ENCODE measurements around the gene PHKA2. TPM values are rescaled to one million over a fixed set of nuclear protein-coding genes. Genes with fewer than 3 reads are reported as not detected.

Gene PHKA2
- total RNA-seq, 5 donors from 2014 or later (not counting 1 experiment from before 2014, with no cell fraction given): 35.0 to 46.0 (median 44.0) TPM

DNA sequence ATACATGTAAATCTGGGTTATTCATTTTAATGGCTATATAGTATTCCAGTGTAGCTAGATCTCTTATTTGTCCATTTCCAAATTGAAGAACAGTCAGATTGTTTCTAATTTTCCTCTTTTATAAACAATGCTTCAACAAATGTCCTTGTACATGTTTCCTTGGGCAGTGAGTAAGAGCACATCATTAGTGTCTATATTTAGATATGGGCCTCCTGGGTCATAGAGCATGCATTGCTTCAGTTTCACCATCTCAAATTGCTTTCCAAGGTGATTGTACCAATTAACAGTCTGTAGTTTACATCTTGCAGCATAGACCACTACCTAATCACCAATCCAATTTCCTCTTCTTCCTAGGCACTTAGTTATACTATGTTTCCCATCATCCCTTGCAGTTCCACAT is 13.4 kb downstream of the PHKA2 start:
- Mint-ChIP-seq H3K4me3 (no peak overlapping the region), H3K27ac (no peak overlapping the region), H3K4me1 (peaks cover 0 to 8% (median 4%) of the 10 kb centered on the region in 3 donors), H3K27me3 (peaks cover 0 to 1% of the 10 kb centered on the region in 2 donors), H3K36me3 (peaks cover 9% of the 10 kb centered on the region), H3K9me3 (no peaks in the 10 kb centered on the region)
- no peak for ATAC-seq (replicated peaks in 1 of 4)
- Histone ChIP-seq H3K4me3 (ENCODE audit: control insufficient read depth in 1 of 2, extremely low read depth in 1 of 2, low read length in 1 of 2) (no peak overlapping the region), H3K9me3 (no peaks in the 10 kb centered on the region), H3K36me3 (ENCODE audit: control insufficient read depth in 2 of 2, extremely low read depth in 1 of 2, insufficient read depth in 1 of 2, low read length in 1 of 2) (no peaks in the 10 kb centered on the region), H3K27ac (ENCODE audit: low read length) (no peak overlapping the region), H3K27me3 (replicated peaks in 1 of 2; ENCODE audit: control insufficient read depth in 2 of 2, extremely low read depth in 1 of 2, insufficient read depth in 2 of 2, low read length in 1 of 2) (no peaks in the 10 kb centered on the region), H3K4me1 (ENCODE audit: control insufficient read depth in 1 of 2, extremely low read depth in 1 of 2, insufficient read depth in 2 of 2, low read length in 2 of 2) (no peaks in the 10 kb centered on the region)
- CTCF ChIA-PET: no interaction called here
- POLR2A ChIA-PET: interaction anchor here in 1 of 2 donors (0.6 kb wide), 1 partner anchor 294 kb away, joined by 4 read pairs; no protein-coding TSS in a partner anchor
- no peak for DNase-seq

GRCh38 chrX:18966624-18967023 is 17.3 kb downstream of the PHKA2 start:
- H3K27ac Mint-ChIP-seq: no peak overlapping the region
- CTCF ChIA-PET: no interaction called here
- Histone ChIP-seq H3K36me3 (ENCODE audit: control insufficient read depth in 2 of 2, extremely low read depth in 1 of 2, insufficient read depth in 1 of 2, low read length in 1 of 2) (no peaks in the 10 kb centered on the region), H3K27me3 (replicated peaks in 1 of 2; ENCODE audit: control insufficient read depth in 2 of 2, extremely low read depth in 1 of 2, insufficient read depth in 2 of 2, low read length in 1 of 2) (no peaks in the 10 kb centered on the region), H3K4me3 (ENCODE audit: control insufficient read depth in 1 of 2, extremely low read depth in 1 of 2, low read length in 1 of 2) (no peak overlapping the region), H3K27ac (ENCODE audit: low read length) (no peak overlapping the region), H3K9me3 (no peaks in the 10 kb centered on the region), H3K4me1 (ENCODE audit: control insufficient read depth in 1 of 2, extremely low read depth in 1 of 2, insufficient read depth in 2 of 2, low read length in 2 of 2) (no peaks in the 10 kb centered on the region)
- H3K4me3 Mint-ChIP-seq: no peak overlapping the region
- no peak for DNase-seq
- peaks cover 20 to 22% (median 21%) of the 10 kb centered on the region in 3 donors for H3K4me1 Mint-ChIP-seq
- H3K36me3 Mint-ChIP-seq: peaks cover 3% of the 10 kb centered on the region
- H3K27me3 Mint-ChIP-seq: no peaks in the 10 kb centered on the region
- no peaks in the 10 kb centered on the region for H3K9me3 Mint-ChIP-seq
- WGBS (ENCODE audit: insufficient coverage): 95% methylated on average over 3 of the region's 5 CpGs
- ATAC-seq (replicated peaks in 1 of 4): no peak
- POLR2A ChIA-PET: interaction anchor here in 1 of 2 donors (0.6 kb wide), 1 partner anchor 1451 kb away, joined by 3 read pairs; no protein-coding TSS in a partner anchor

GRCh38 chrX:18964901-18965300 is 19.0 kb downstream of the PHKA2 start:
- Mint-ChIP-seq H3K9me3 (no peaks in the 10 kb centered on the region), H3K36me3 (no peaks in the 10 kb centered on the region), H3K27ac (no peak overlapping the region), H3K4me1 (peaks cover 29% of the 10 kb centered on the region in 3 donors), H3K4me3 (no peak overlapping the region), H3K27me3 (no peaks in the 10 kb centered on the region)
- Histone ChIP-seq H3K27me3 (replicated peaks in 1 of 2; ENCODE audit: control insufficient read depth in 2 of 2, extremely low read depth in 1 of 2, insufficient read depth in 2 of 2, low read length in 1 of 2) (no peaks in the 10 kb centered on the region), H3K36me3 (ENCODE audit: control insufficient read depth in 2 of 2, extremely low read depth in 1 of 2, insufficient read depth in 1 of 2, low read length in 1 of 2) (no peaks in the 10 kb centered on the region), H3K4me1 (ENCODE audit: control insufficient read depth in 1 of 2, extremely low read depth in 1 of 2, insufficient read depth in 2 of 2, low read length in 2 of 2) (no peaks in the 10 kb centered on the region), H3K27ac (ENCODE audit: low read length) (no peak overlapping the region), H3K4me3 (ENCODE audit: control insufficient read depth in 1 of 2, extremely low read depth in 1 of 2, low read length in 1 of 2) (no peak overlapping the region), H3K9me3 (no peaks in the 10 kb centered on the region)
- no CpG with 5 or more reads among the region's 9 CpGs for WGBS (ENCODE audit: insufficient coverage)
- POLR2A ChIA-PET: no interaction called here
- ATAC-seq (replicated peaks in 1 of 4) (no peak), DNase-seq (no peak)
- CTCF ChIA-PET: no interaction called here

DNA sequence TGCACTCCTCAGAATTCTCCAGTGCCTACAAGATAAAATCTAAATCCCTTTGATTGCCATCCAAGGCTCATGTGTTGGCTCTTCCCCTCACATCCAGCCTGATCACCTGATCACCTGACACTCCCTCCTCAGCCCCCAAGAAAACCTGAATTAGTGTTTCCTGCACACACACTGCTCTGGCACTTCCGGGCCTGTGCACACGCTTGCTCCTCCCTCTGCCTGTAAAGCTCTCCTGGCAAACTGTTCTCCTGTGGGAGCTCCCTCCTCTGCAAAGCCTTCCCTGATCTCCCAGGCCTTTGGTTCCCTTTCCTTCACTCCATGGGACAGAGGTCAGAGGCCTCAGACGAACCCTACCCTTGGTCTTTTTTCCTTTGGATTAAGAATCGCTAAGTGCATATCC is 19.9 kb downstream of the PHKA2 start:
- Histone ChIP-seq H3K36me3 (ENCODE audit: control insufficient read depth in 2 of 2, extremely low read depth in 1 of 2, insufficient read depth in 1 of 2, low read length in 1 of 2) (no peaks in the 10 kb centered on the region), H3K27me3 (replicated peaks in 1 of 2; ENCODE audit: control insufficient read depth in 2 of 2, extremely low read depth in 1 of 2, insufficient read depth in 2 of 2, low read length in 1 of 2) (no peaks in the 10 kb centered on the region), H3K4me1 (ENCODE audit: control insufficient read depth in 1 of 2, extremely low read depth in 1 of 2, insufficient read depth in 2 of 2, low read length in 2 of 2) (no peaks in the 10 kb centered on the region), H3K9me3 (no peaks in the 10 kb centered on the region), H3K27ac (ENCODE audit: low read length) (no peak overlapping the region), H3K4me3 (ENCODE audit: control insufficient read depth in 1 of 2, extremely low read depth in 1 of 2, low read length in 1 of 2) (no peak overlapping the region)
- H3K27ac Mint-ChIP-seq: no peak overlapping the region
- H3K4me3 Mint-ChIP-seq: no peak overlapping the region
- no peaks in the 10 kb centered on the region for H3K9me3 Mint-ChIP-seq
- ChIA-PET POLR2A (no interaction called here), CTCF (no interaction called here)
- 75% methylated on average over 2 of the region's 4 CpGs for WGBS (ENCODE audit: insufficient coverage)
- H3K36me3 Mint-ChIP-seq: no peaks in the 10 kb centered on the region
- ATAC-seq (replicated peaks in 1 of 4) (no peak), DNase-seq (no peak)
- no peaks in the 10 kb centered on the region for H3K27me3 Mint-ChIP-seq
- H3K4me1 Mint-ChIP-seq: peaks cover 29 to 34% (median 29%) of the 10 kb centered on the region in 3 donors

- ChIA-PET CTCF (no interaction called here), POLR2A (no interaction called here)
- no peaks in the 10 kb centered on the region for H3K27me3 Mint-ChIP-seq
- Histone ChIP-seq H3K27me3 (replicated peaks in 1 of 2; ENCODE audit: control insufficient read depth in 2 of 2, extremely low read depth in 1 of 2, insufficient read depth in 2 of 2, low read length in 1 of 2) (no peaks in the 10 kb centered on the region), H3K36me3 (ENCODE audit: control insufficient read depth in 2 of 2, extremely low read depth in 1 of 2, insufficient read depth in 1 of 2, low read length in 1 of 2) (no peaks in the 10 kb centered on the region), H3K27ac (ENCODE audit: low read length) (no peak overlapping the region), H3K4me3 (ENCODE audit: control insufficient read depth in 1 of 2, extremely low read depth in 1 of 2, low read length in 1 of 2) (no peak overlapping the region), H3K9me3 (no peaks in the 10 kb centered on the region), H3K4me1 (ENCODE audit: control insufficient read depth in 1 of 2, extremely low read depth in 1 of 2, insufficient read depth in 2 of 2, low read length in 2 of 2) (no peaks in the 10 kb centered on the region)
- ATAC-seq (replicated peaks in 1 of 4): no peak
- no peaks in the 10 kb centered on the region for H3K9me3 Mint-ChIP-seq
- no peak overlapping the region for H3K4me3 Mint-ChIP-seq
- H3K4me1 Mint-ChIP-seq: peaks cover 29 to 35% (median 29%) of the 10 kb centered on the region in 3 donors
- H3K27ac Mint-ChIP-seq: no peak overlapping the region
- no peaks in the 10 kb centered on the region for H3K36me3 Mint-ChIP-seq
- no peak for DNase-seq
Observed at GRCh38 chrX:18962329-18962728, 21.6 kb downstream of the PHKA2 start.

DNA sequence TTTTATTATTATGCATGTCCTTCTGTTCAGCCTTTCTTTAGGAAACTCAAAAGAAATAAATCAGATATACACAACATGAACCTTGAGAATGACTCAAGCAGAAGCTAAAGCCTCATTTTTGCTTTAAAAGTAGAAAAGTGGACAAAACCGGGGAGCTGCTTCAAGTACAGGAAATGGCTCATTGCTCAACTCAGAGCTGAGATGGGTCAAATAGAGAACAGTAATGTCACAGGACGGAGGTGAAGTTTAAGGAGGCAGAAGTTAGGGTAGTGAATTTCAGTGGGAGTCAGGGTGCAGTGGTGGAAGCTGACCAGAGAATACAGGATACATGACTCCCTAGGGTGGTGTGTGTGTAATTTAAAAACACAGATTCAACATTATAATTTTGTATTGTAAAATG is 22.2 kb downstream of the PHKA2 start:
- ChIA-PET CTCF (interaction anchor here (0.6 to 0.7 kb wide), 3 partner anchors 54 to 229 kb away, joined by 4 read pairs; no protein-coding TSS in a partner anchor), POLR2A (interaction anchor here in 1 of 2 donors (0.7 kb wide), 1 partner anchor 20 kb away, joined by 23 read pairs; no protein-coding TSS in a partner anchor)
- ATAC-seq (replicated peaks in 1 of 4) (no peak), DNase-seq (no peak)
- Histone ChIP-seq H3K27ac (ENCODE audit: low read length) (no peak overlapping the region), H3K36me3 (ENCODE audit: control insufficient read depth in 2 of 2, extremely low read depth in 1 of 2, insufficient read depth in 1 of 2, low read length in 1 of 2) (no peaks in the 10 kb centered on the region), H3K4me3 (ENCODE audit: control insufficient read depth in 1 of 2, extremely low read depth in 1 of 2, low read length in 1 of 2) (no peak overlapping the region), H3K9me3 (no peaks in the 10 kb centered on the region), H3K4me1 (ENCODE audit: control insufficient read depth in 1 of 2, extremely low read depth in 1 of 2, insufficient read depth in 2 of 2, low read length in 2 of 2) (no peaks in the 10 kb centered on the region), H3K27me3 (replicated peaks in 1 of 2; ENCODE audit: control insufficient read depth in 2 of 2, extremely low read depth in 1 of 2, insufficient read depth in 2 of 2, low read length in 1 of 2) (no peaks in the 10 kb centered on the region)
- H3K9me3 Mint-ChIP-seq: no peaks in the 10 kb centered on the region
- no CpG with 5 or more reads among the region's 2 CpGs for WGBS (ENCODE audit: insufficient coverage)
- no peaks in the 10 kb centered on the region for H3K36me3 Mint-ChIP-seq
- H3K4me1 Mint-ChIP-seq: peaks cover 28 to 35% (median 29%) of the 10 kb centered on the region in 3 donors
- H3K27me3 Mint-ChIP-seq: no peaks in the 10 kb centered on the region
- H3K27ac Mint-ChIP-seq: no peak overlapping the region
- H3K4me3 Mint-ChIP-seq: no peak overlapping the region
